Measurements from ENCODE around the gene ZBBX. TPM values are rescaled to one million over a fixed set of nuclear protein-coding genes. Genes with fewer than 3 reads are reported as not detected.

Gene ZBBX
- total RNA-seq, 2 donors from 2014 or later = 3.0 TPM; not detected in 1

DNA sequence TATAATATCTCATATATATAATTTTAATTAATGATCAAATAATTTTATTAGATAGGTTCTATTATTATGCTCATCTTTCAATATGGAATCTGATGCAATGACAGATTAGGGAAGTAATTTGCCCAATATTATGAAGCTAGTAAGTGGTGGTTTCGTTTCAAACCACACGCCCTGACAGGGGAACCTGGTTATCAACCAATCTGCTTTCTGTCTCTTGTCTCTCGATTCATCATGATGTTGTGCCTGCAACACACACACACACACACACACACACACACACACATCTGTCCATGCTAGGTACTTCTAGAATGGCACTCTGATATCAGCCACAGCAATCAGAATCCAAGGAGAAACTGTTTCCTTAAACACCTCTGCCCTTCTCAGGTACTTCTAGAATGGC is 128.4 kb downstream of the ZBBX start:
- WGBS = 75% methylated on average over 3 of the region's 3 CpGs
- no peaks in the 10 kb centered on the region for H3K36me3 ChIP-seq
- no peaks in the 10 kb centered on the region for H3K4me1 ChIP-seq (replicated peaks)
- intact Hi-C loops (cut with DNase I) = no loop called here
- H3K27me3 ChIP-seq (replicated peaks; ENCODE audit: insufficient read depth) = no peaks in the 10 kb centered on the region
- no peak for TF ChIP-seq POLR2AphosphoS5 (IDR thresholded peaks at IDR 0.05)
- no peak for TF ChIP-seq POLR2A (IDR thresholded peaks at IDR 0.05)
- no peak for TF ChIP-seq CTCF (IDR thresholded peaks at IDR 0.05)
- H3K27ac ChIP-seq = no peak overlapping the region
- no peaks in the 10 kb centered on the region for H3K9me3 ChIP-seq
- no peak for DNase-seq (ENCODE audit: low spot score)
- H3K4me3 ChIP-seq = no peak overlapping the region

DNA sequence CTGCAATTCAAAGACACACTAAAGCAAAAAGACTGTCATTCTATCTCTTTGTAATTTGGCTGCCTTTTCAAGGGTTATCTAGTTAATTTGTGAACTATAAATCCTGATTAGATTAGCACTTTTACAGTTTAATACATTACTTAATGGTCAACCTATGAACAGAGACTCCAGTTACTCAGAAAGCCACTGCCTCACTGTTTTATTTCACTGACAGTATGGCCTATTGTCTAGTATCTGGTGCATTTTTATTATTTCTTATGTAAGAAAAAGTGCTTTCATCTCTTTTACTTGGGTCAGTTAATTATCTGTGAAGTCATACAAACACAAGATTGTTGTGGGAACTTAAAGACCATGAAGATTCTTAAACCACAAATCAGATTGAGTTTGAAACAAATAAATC is 133.8 kb downstream of the ZBBX start:
- H3K27ac ChIP-seq = no peak overlapping the region
- H3K4me1 ChIP-seq (replicated peaks) = no peaks in the 10 kb centered on the region
- DNase-seq (ENCODE audit: low spot score) = no peak
- no peaks in the 10 kb centered on the region for H3K9me3 ChIP-seq
- H3K4me3 ChIP-seq = no peak overlapping the region
- intact Hi-C loops (cut with DNase I) = no loop called here
- H3K27me3 ChIP-seq (replicated peaks; ENCODE audit: insufficient read depth) = no peaks in the 10 kb centered on the region
- no peaks in the 10 kb centered on the region for H3K36me3 ChIP-seq
- TF ChIP-seq POLR2A (IDR thresholded peaks at IDR 0.05) (no peak), POLR2AphosphoS5 (IDR thresholded peaks at IDR 0.05) (no peak), CTCF (IDR thresholded peaks at IDR 0.05) (no peak)

DNA sequence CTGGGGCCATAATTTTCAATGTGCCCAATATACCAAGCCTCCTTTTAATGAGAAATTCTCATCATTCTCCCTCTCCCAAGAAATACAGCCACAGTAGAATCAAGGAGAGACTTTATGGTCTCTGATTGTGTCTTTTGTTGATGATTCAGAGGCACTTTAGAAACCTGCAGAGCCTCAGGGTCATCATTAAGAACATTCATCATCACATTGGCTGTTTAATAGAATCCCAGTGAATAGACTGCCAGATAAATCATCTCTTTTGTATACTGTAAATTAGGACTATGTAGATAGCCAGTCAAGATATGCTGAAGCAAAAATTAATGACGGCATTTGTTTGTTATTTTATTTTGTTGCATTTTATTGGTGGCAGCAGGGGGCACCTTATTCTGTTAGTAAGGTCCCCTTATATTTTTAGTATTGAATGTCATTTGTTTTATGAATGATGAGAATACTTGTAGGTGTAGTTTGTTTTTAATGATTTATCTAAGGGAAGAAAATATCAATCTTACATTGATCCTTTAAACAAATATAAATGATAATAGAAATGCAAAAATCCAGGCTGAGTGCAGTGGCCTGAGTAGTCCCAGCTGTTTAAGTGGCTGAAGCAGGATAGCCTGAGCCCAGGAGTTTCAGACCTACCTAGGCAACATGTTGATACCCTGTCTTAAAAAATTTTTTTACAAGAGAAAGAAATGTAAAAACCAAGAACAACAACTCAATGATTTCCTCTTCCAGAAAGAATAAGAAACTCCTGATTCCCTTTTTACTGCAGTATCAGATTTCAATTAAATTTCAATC is 138.8 kb downstream of the ZBBX start:
- 47% methylated on average over 1 of the region's 1 CpG for WGBS
- Histone ChIP-seq H3K9me3 (no peaks in the 10 kb centered on the region), H3K27me3 (replicated peaks; ENCODE audit: insufficient read depth) (no peaks in the 10 kb centered on the region), H3K4me1 (replicated peaks) (no peaks in the 10 kb centered on the region), H3K36me3 (no peaks in the 10 kb centered on the region), H3K4me3 (no peak overlapping the region), H3K27ac (no peak overlapping the region)
- intact Hi-C loops (cut with DNase I) = no loop called here
- no peak for DNase-seq (ENCODE audit: low spot score)
- no peak for TF ChIP-seq POLR2A (IDR thresholded peaks at IDR 0.05)
- no peak for TF ChIP-seq POLR2AphosphoS5 (IDR thresholded peaks at IDR 0.05)
- no peak for TF ChIP-seq CTCF (IDR thresholded peaks at IDR 0.05)

GRCh38 chr3:167228135-167228534 is 152.0 kb downstream of the ZBBX start:
- Histone ChIP-seq H3K27ac (no peak overlapping the region), H3K4me3 (no peak overlapping the region), H3K4me1 (replicated peaks) (no peaks in the 10 kb centered on the region), H3K36me3 (no peaks in the 10 kb centered on the region), H3K27me3 (replicated peaks; ENCODE audit: insufficient read depth) (no peaks in the 10 kb centered on the region), H3K9me3 (no peaks in the 10 kb centered on the region)
- DNase-seq (ENCODE audit: low spot score) = no peak
- 40% methylated on average over 3 of the region's 3 CpGs for WGBS
- intact Hi-C loops (cut with DNase I) = no loop called here
- TF ChIP-seq CTCF (IDR thresholded peaks at IDR 0.05) (no peak), POLR2AphosphoS5 (IDR thresholded peaks at IDR 0.05) (no peak), POLR2A (IDR thresholded peaks at IDR 0.05) (no peak)

- DNase-seq (ENCODE audit: low spot score) = no peak
Observed at GRCh38 chr3:167225821-167226220, 154.3 kb downstream of the ZBBX start.

More at GRCh38 chr3:167225821-167226220, 154.3 kb downstream of the ZBBX start:
- Histone ChIP-seq H3K36me3 (no peaks in the 10 kb centered on the region), H3K4me1 (replicated peaks) (no peaks in the 10 kb centered on the region), H3K27ac (no peak overlapping the region), H3K9me3 (no peaks in the 10 kb centered on the region), H3K4me3 (no peak overlapping the region), H3K27me3 (replicated peaks; ENCODE audit: insufficient read depth) (no peaks in the 10 kb centered on the region)
- intact Hi-C loops (cut with DNase I) = no loop called here
- TF ChIP-seq POLR2A (IDR thresholded peaks at IDR 0.05) = no peak
- TF ChIP-seq CTCF (IDR thresholded peaks at IDR 0.05) = no peak
- no peak for TF ChIP-seq POLR2AphosphoS5 (IDR thresholded peaks at IDR 0.05)
- 56% methylated on average over 1 of the region's 1 CpG for WGBS
